MM.1S (cell line): ENCODE measurements around the gene DTX3L.

Experiments used
- DNase-seq: peaks from one replicate; pipeline ENCODE4 v3.0.0-alpha.2; 2015
- H2AFZ ChIP-seq: fragments of 300-600 bp; sonication (generic); 2 replicates; pipeline ENCODE4 v1.6.0; 2016; ENCODE audit warnings: antibody characterized with exemption, low read length
- H3F3A ChIP-seq: fragments of 300-600 bp; sonication (generic); 2 replicates; pipeline ENCODE4 v1.6.1; 2016; ENCODE audit warnings: mild to moderate bottlenecking, antibody characterized with exemption, low read length, moderate library complexity, mixed read lengths; ENCODE audit not compliant: insufficient read depth
- H3K27ac ChIP-seq: fragments of 300-600 bp; sonication (generic); 2 replicates; pipeline ENCODE4 v1.5.1; 2016; ENCODE audit warnings: mild to moderate bottlenecking, low read length
- H3K27me3 ChIP-seq: fragments of 300-600 bp; sonication (generic); replicated peaks from 2 replicates; pipeline ENCODE4 v1.6.0; 2016; ENCODE audit warnings: low read length; ENCODE audit not compliant: insufficient read depth
- H3K36me3 ChIP-seq: fragments of 300-600 bp; sonication (generic); replicated peaks from 2 replicates; pipeline ENCODE4 v1.6.1; 2016; ENCODE audit warnings: mild to moderate bottlenecking, low read length, mixed read lengths; ENCODE audit not compliant: insufficient read depth
- H3K4me1 ChIP-seq: fragments of 300-600 bp; sonication (generic); 2 replicates; pipeline ENCODE4 v1.6.1; 2016; ENCODE audit warnings: low read length, mixed read lengths
- H3K4me2 ChIP-seq: fragments of 300-600 bp; sonication (generic); 2 replicates; pipeline ENCODE4 v1.6.0; 2016; ENCODE audit warnings: low read depth, low read length
- H3K4me3 ChIP-seq: fragments of 300-600 bp; sonication (generic); 2 replicates; pipeline ENCODE4 v1.5.1; 2016; ENCODE audit warnings: low read length, mixed read lengths
- H3K79me2 ChIP-seq: fragments of 300-600 bp; sonication (generic); 2 replicates; pipeline ENCODE4 v1.6.1; 2016; ENCODE audit warnings: mixed run types, low read length, mixed read lengths
- H3K9ac ChIP-seq: fragments of 300-600 bp; sonication (generic); 2 replicates; pipeline ENCODE4 v1.6.1; 2016; ENCODE audit warnings: low read length, mixed read lengths
- H3K9me2 ChIP-seq: fragments of 300-600 bp; sonication (generic); replicated peaks from 2 replicates; pipeline ENCODE4 v1.6.1; 2016; ENCODE audit warnings: mild to moderate bottlenecking, low read length, mixed read lengths; ENCODE audit not compliant: insufficient read depth
- H3K9me3 ChIP-seq: fragments of 300-600 bp; sonication (generic); replicated peaks from 2 replicates; pipeline ENCODE4 v1.6.1; 2016; ENCODE audit warnings: mild to moderate bottlenecking, low read length, mixed read lengths; ENCODE audit not compliant: insufficient read depth
- H4K20me1 ChIP-seq: fragments of 300-600 bp; sonication (generic); 2 replicates; pipeline ENCODE4 v1.6.1; 2016; ENCODE audit warnings: mild to moderate bottlenecking, low read length, moderate library complexity, mixed read lengths; ENCODE audit not compliant: insufficient read depth
- CTCF ChIP-seq: fragments of 300-600 bp; sonication (generic); IDR thresholded peaks from 2 replicates; pipeline ENCODE4 v1.5.1; 2016; ENCODE audit warnings: antibody characterized with exemption, low read length, mixed read lengths
- EZH2 ChIP-seq: fragments of 300-600 bp; sonication (generic); optimal IDR thresholded peaks from 2 replicates; pipeline ENCODE3; 2017; ENCODE audit warnings: low read depth, mild to moderate bottlenecking, antibody characterized with exemption, low read length, mixed read lengths
- EZH2phosphoT487 ChIP-seq: fragments of 300-600 bp; sonication (generic); IDR thresholded peaks from 2 replicates; pipeline ENCODE4 v1.6.1; 2018; ENCODE audit warnings: antibody characterized with exemption, low read length

The DTX3L gene

GRCh38 chr3:122581622-122582021, 17.5 kb downstream of the DTX3L start:
- H3K4me2 ChIP-seq: no peak overlapping the region
- no peak for DNase-seq
- no peaks in the 10 kb centered on the region for H3K9me2 ChIP-seq
- H3K9ac ChIP-seq: no peak overlapping the region
- no peaks in the 10 kb centered on the region for H3K36me3 ChIP-seq
- H3K79me2 ChIP-seq: no peaks in the 10 kb centered on the region
- no peak overlapping the region for H3K27ac ChIP-seq
- no peaks in the 10 kb centered on the region for H3K27me3 ChIP-seq
- H3K9me3 ChIP-seq: no peaks in the 10 kb centered on the region; the same call in 1 of the 2 replicates
- TF ChIP-seq EZH2 (no peak), CTCF (no peak), EZH2phosphoT487 (no peak)
- no peaks in the 10 kb centered on the region for H3K4me1 ChIP-seq
- H3K4me3 ChIP-seq: no peak overlapping the region
- H2AFZ ChIP-seq: no peak overlapping the region
- H3F3A ChIP-seq: no peaks in the 10 kb centered on the region
- H4K20me1 ChIP-seq: no peaks in the 10 kb centered on the region

- no peaks in the 10 kb centered on the region; the same call in 1 of the 2 replicates for H3K9me3 ChIP-seq
- TF ChIP-seq EZH2phosphoT487: no peak
- no peak for TF ChIP-seq EZH2
- TF ChIP-seq CTCF: no peak
- no peak overlapping the region for H3K27ac ChIP-seq
- H3K79me2 ChIP-seq: no peaks in the 10 kb centered on the region
- no peaks in the 10 kb centered on the region for H3K36me3 ChIP-seq
- H3K4me2 ChIP-seq: no peak overlapping the region
- no peaks in the 10 kb centered on the region for H3K4me1 ChIP-seq
- H3K4me3 ChIP-seq: no peak overlapping the region
- DNase-seq: no peak
- H3K9me2 ChIP-seq: no peaks in the 10 kb centered on the region
- no peaks in the 10 kb centered on the region for H3K27me3 ChIP-seq
- no peaks in the 10 kb centered on the region for H3F3A ChIP-seq
- H2AFZ ChIP-seq: no peak overlapping the region
- no peaks in the 10 kb centered on the region for H4K20me1 ChIP-seq
- H3K9ac ChIP-seq: no peak overlapping the region
Measured at GRCh38 chr3:122582390-122582789, 18.3 kb downstream of the DTX3L start.

GRCh38 chr3:122586098-122586497, 22.0 kb downstream of the DTX3L start:
- H3K27ac ChIP-seq: no peak overlapping the region
- H3K36me3 ChIP-seq: no peaks in the 10 kb centered on the region
- no peak overlapping the region for H2AFZ ChIP-seq
- no peaks in the 10 kb centered on the region for H3K27me3 ChIP-seq
- no peaks in the 10 kb centered on the region for H4K20me1 ChIP-seq
- no peaks in the 10 kb centered on the region for H3K4me1 ChIP-seq
- H3K9me2 ChIP-seq: no peaks in the 10 kb centered on the region
- TF ChIP-seq EZH2: no peak
- no peak for TF ChIP-seq EZH2phosphoT487
- no peak for TF ChIP-seq CTCF
- no peaks in the 10 kb centered on the region for H3F3A ChIP-seq
- no peaks in the 10 kb centered on the region for H3K79me2 ChIP-seq
- H3K9ac ChIP-seq: no peak overlapping the region
- DNase-seq: no peak
- no peaks in the 10 kb centered on the region; the same call in 1 of the 2 replicates for H3K9me3 ChIP-seq
- H3K4me2 ChIP-seq: no peak overlapping the region
- no peak overlapping the region for H3K4me3 ChIP-seq
